GM10248 (cell line): Measurements from ENCODE around the gene S100A2.

Source experiments
- CTCF ChIA-PET: fragments of 300-600 bp; sonication (Branson Sonifier 250); formaldehyde crosslinking; extraction: SDS; loops from one replicate; lab custom pipeline; 2021; ENCODE audit warnings: antibody characterized with exemption; lab: Yijun Ruan, JAX
- POLR2A ChIA-PET: fragments of 350-650 bp; sonication (Branson Sonifier 250); formaldehyde crosslinking; extraction: SDS; loops from one replicate; lab custom pipeline; 2020; ENCODE audit warnings: antibody characterized with exemption; lab: Yijun Ruan, JAX
- DNase-seq: peaks from one replicate; pipeline ENCODE4 v3.0.0; 2012; ENCODE audit errors: extremely low spot score
- CTCF ChIP-seq: IDR thresholded peaks from 2 replicates; pipeline ENCODE4 v1.5.1; 2012; ENCODE audit warnings: mild to moderate bottlenecking, low read depth; ENCODE audit errors: extremely low read depth, missing control alignments, control extremely low read depth

Gene S100A2

GRCh38 chr1:153513666-153514065 lies 52.0 kb downstream of the S100A2 start:
- no peak for DNase-seq
- no peak for TF ChIP-seq CTCF
- POLR2A ChIA-PET: no interaction called here
- CTCF ChIA-PET: interaction anchor here (1.2 to 5.6 kb wide), 3 partner anchors 13 to 55 kb away, joined by 3 to 26 read pairs (median 7); no protein-coding TSS in a partner anchor

- ChIA-PET CTCF (interaction anchor here (5.6 kb wide), 1 partner anchor 56 kb away, joined by 26 read pairs; no protein-coding TSS in a partner anchor), POLR2A (no interaction called here)
- DNase-seq: no peak
Observed at GRCh38 chr1:153513023-153513422, 52.6 kb downstream of the S100A2 start.

More at GRCh38 chr1:153513023-153513422, 52.6 kb downstream of the S100A2 start:
- TF ChIP-seq CTCF: no peak
